NCI-H187 treated with DMSO at 0.1 percent for 48 hours (cell line): ENCODE results near the gene CCDC159.
"Not testable (repeated sequence)": the region's sequence is repeated elsewhere in the genome, so short reads cannot be mapped to it uniquely, and the experiment has no call there.

Source experiments
- DNase-seq: peaks from one replicate; lab custom pipeline; 2025; lab: John Stamatoyannopoulos, UW

The CCDC159 gene

GRCh38 chr19:11338569-11339253 is 7.6 kb upstream of the CCDC159 start:
- DNase-seq, result no peak

- DNase-seq, result peak; percentile 59
These were observed 6.8 kb upstream of the CCDC159 start, which contains the start of gene RAB3D for GRCh38 chr19:11339254-11340098. RAB3D (minus strand) TSS chr19:11339657; CDS start chr19:11337399, 2,258 bp downstream.

- not testable (repeated sequence) for DNase-seq
These were observed 6.2 kb upstream of the CCDC159 start for GRCh38 chr19:11340099-11340467.

GRCh38 chr19:11342429-11342828 is 3.9 kb upstream of the CCDC159 start:
- no peak for DNase-seq

GRCh38 chr19:11345122-11345803 is 1.1 kb upstream of the CCDC159 start:
- no peak for DNase-seq

GRCh38 chr19:11347546-11348039 is 1.3 kb downstream of the CCDC159 start:
- no peak for DNase-seq

- DNase-seq, result no peak
These were observed 2.9 kb downstream of the CCDC159 start for GRCh38 chr19:11349171-11349570.

GRCh38 chr19:11354102-11354501 is 7.8 kb downstream of the CCDC159 start:
- DNase-seq, result not testable (repeated sequence)

GRCh38 chr19:11355160-11356073 is 9.1 kb downstream of the CCDC159 start, which contains the start of gene PLPPR2:
PLPPR2 (plus strand) TSS chr19:11355432; CDS start chr19:11357674, 2,242 bp downstream.
- DNase-seq, result peak; percentile 2

- no peak for DNase-seq
These were observed 9.7 kb downstream of the CCDC159 start for GRCh38 chr19:11356074-11356397.

- no peak for DNase-seq
These were observed 10.6 kb downstream of the CCDC159 start for GRCh38 chr19:11356676-11357550.

GRCh38 chr19:11359421-11359820 is 13.1 kb downstream of the CCDC159 start:
- no peak for DNase-seq

- DNase-seq, result no peak
These were observed 14.9 kb downstream of the CCDC159 start for GRCh38 chr19:11361037-11361770.

GRCh38 chr19:11361771-11362731 is 15.7 kb downstream of the CCDC159 start:
- no peak for DNase-seq

- DNase-seq, result no peak
These were observed 17.6 kb downstream of the CCDC159 start for GRCh38 chr19:11363881-11364280.

GRCh38 chr19:11364296-11364904 is 18.1 kb downstream of the CCDC159 start:
- DNase-seq, result no peak

GRCh38 chr19:11364935-11365334 is 18.6 kb downstream of the CCDC159 start:
- no peak for DNase-seq

GRCh38 chr19:11365557-11366117 is 19.3 kb downstream of the CCDC159 start:
- DNase-seq, result no peak
